ENCODE measurements around the gene TBC1D3B. TPM values are rescaled to one million over a fixed set of nuclear protein-coding genes. Genes with fewer than 3 reads are reported as not detected.
"Not testable (repeated sequence)": the region's sequence is repeated elsewhere in the genome, so short reads cannot be mapped to it uniquely, and the experiment has no call there.

Gene TBC1D3B
- total RNA-seq, 2 experiments from 2014 or later, result 6.8 to 9.5 TPM

- H3K9me3 Mint-ChIP-seq; H3K27ac Mint-ChIP-seq; DNase-seq; CTCF ChIA-PET; H3K4me3 Mint-ChIP-seq; H3K36me3 Mint-ChIP-seq (ENCODE audit: low read depth); POLR2A ChIA-PET: not testable (repeated sequence)
- Mint-ChIP-seq H3K4me1 (peaks cover 29% of the 10 kb centered on the region), H3K27me3 (peaks cover 40% of the 10 kb centered on the region)
Measured at GRCh38 chr17:36194147-36194831, 17.9 kb upstream of the TBC1D3B start.

DNA sequence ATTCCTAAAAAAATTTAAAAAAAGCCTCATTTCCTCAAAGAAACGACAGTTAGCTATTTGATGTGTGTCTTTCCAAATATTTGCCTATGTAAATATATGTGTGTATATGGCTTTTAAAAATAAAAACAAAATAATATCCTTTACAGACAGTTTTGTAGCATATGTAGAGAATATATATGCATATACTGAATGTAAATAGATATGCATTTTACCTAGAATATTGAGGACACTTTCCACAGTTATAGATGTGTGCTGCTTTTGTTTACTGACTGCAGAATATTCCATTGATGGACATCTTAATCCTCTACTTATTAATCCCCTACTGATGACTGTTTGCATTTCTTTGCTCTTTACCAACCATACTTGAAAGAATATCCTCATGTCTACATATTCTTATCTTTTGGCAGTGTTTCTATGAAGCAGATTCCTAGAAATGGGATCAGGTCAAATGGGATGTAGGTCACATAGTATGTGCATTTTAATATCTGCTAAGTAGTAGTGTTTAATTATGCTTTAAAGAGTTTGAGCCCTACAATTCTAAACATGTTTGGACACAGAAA, 16.9 kb upstream of the TBC1D3B start:
- ChIA-PET POLR2A (no interaction called here), CTCF (no interaction called here)

GRCh38 chr17:36190549-36191330, 14.3 kb upstream of the TBC1D3B start:
- Mint-ChIP-seq H3K27me3 (peaks cover 42% of the 10 kb centered on the region), H3K4me1 (peaks cover 27% of the 10 kb centered on the region)
- DNase-seq; H3K4me3 Mint-ChIP-seq; POLR2A ChIA-PET; H3K27ac Mint-ChIP-seq; H3K36me3 Mint-ChIP-seq (ENCODE audit: low read depth); CTCF ChIA-PET; H3K9me3 Mint-ChIP-seq: not testable (repeated sequence)

More for the DNA sequence above, 16.9 kb upstream of the TBC1D3B start:
- no peak overlapping the region for H3K27ac Mint-ChIP-seq
- DNase-seq, result no peak
- peaks cover 29% of the 10 kb centered on the region for H3K4me1 Mint-ChIP-seq
- peaks cover 33% of the 10 kb centered on the region for H3K27me3 Mint-ChIP-seq
- H3K4me3 Mint-ChIP-seq, result no peak overlapping the region
- H3K36me3 Mint-ChIP-seq (ENCODE audit: low read depth), result no peaks in the 10 kb centered on the region
- no peaks in the 10 kb centered on the region for H3K9me3 Mint-ChIP-seq

GRCh38 chr17:36189993-36190392, 13.6 kb upstream of the TBC1D3B start:
- peaks cover 43% of the 10 kb centered on the region for H3K27me3 Mint-ChIP-seq
- H3K4me1 Mint-ChIP-seq, result peaks cover 27% of the 10 kb centered on the region
- DNase-seq; H3K9me3 Mint-ChIP-seq; H3K4me3 Mint-ChIP-seq; POLR2A ChIA-PET; H3K27ac Mint-ChIP-seq; CTCF ChIA-PET; H3K36me3 Mint-ChIP-seq (ENCODE audit: low read depth): not testable (repeated sequence)

GRCh38 chr17:36188891-36189306, 12.5 kb upstream of the TBC1D3B start:
- no peaks in the 10 kb centered on the region for H3K36me3 Mint-ChIP-seq (ENCODE audit: low read depth)
- peaks cover 29% of the 10 kb centered on the region for H3K4me1 Mint-ChIP-seq
- ChIA-PET CTCF (no interaction called here), POLR2A (no interaction called here)
- DNase-seq, result no peak
- no peaks in the 10 kb centered on the region for H3K9me3 Mint-ChIP-seq
- H3K4me3 Mint-ChIP-seq, result no peak overlapping the region
- peaks cover 50% of the 10 kb centered on the region for H3K27me3 Mint-ChIP-seq
- peak overlapping the region; percentile 15 for H3K27ac Mint-ChIP-seq

- DNase-seq; H3K36me3 Mint-ChIP-seq (ENCODE audit: low read depth); POLR2A ChIA-PET; H3K9me3 Mint-ChIP-seq; H3K4me3 Mint-ChIP-seq; CTCF ChIA-PET: not testable (repeated sequence)
- peaks cover 55% of the 10 kb centered on the region for H3K27me3 Mint-ChIP-seq
- peaks cover 29% of the 10 kb centered on the region for H3K4me1 Mint-ChIP-seq
- H3K27ac Mint-ChIP-seq, result peak overlapping the region; percentile 15
Measured at GRCh38 chr17:36187943-36188665, 11.7 kb upstream of the TBC1D3B start.

- POLR2A ChIA-PET; CTCF ChIA-PET; H3K27ac Mint-ChIP-seq; H3K9me3 Mint-ChIP-seq; H3K36me3 Mint-ChIP-seq (ENCODE audit: low read depth); DNase-seq; H3K4me3 Mint-ChIP-seq: not testable (repeated sequence)
- Mint-ChIP-seq H3K4me1 (peaks cover 21% of the 10 kb centered on the region), H3K27me3 (peaks cover 54% of the 10 kb centered on the region)
Measured at GRCh38 chr17:36186810-36187763, 10.7 kb upstream of the TBC1D3B start.

DNA sequence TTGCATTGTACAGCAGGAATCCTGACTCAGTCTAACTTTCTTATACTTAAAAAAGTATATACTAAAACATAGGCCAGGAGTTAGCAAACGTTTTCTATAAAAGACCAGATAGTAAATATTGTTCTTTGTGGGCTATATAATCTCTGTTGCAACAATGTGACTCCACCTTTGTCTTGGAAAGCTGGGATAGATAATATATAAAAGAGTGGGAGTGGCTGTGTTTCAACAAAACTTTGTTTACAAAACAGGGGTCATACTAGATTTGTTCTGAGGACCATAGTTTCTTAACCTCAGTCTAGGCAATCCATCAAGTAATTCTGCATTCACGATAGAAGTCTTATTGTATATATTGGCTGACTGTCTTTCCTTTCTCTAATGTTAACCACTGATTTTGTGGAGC, 9.0 kb upstream of the TBC1D3B start:
- no peak overlapping the region for H3K4me3 Mint-ChIP-seq
- no peak overlapping the region for H3K27ac Mint-ChIP-seq
- no peak for DNase-seq
- ChIA-PET POLR2A (no interaction called here), CTCF (no interaction called here)
- no peaks in the 10 kb centered on the region for H3K36me3 Mint-ChIP-seq (ENCODE audit: low read depth)
- H3K4me1 Mint-ChIP-seq, result peaks cover 18% of the 10 kb centered on the region
- H3K27me3 Mint-ChIP-seq, result peaks cover 60% of the 10 kb centered on the region
- H3K9me3 Mint-ChIP-seq, result no peaks in the 10 kb centered on the region

DNA sequence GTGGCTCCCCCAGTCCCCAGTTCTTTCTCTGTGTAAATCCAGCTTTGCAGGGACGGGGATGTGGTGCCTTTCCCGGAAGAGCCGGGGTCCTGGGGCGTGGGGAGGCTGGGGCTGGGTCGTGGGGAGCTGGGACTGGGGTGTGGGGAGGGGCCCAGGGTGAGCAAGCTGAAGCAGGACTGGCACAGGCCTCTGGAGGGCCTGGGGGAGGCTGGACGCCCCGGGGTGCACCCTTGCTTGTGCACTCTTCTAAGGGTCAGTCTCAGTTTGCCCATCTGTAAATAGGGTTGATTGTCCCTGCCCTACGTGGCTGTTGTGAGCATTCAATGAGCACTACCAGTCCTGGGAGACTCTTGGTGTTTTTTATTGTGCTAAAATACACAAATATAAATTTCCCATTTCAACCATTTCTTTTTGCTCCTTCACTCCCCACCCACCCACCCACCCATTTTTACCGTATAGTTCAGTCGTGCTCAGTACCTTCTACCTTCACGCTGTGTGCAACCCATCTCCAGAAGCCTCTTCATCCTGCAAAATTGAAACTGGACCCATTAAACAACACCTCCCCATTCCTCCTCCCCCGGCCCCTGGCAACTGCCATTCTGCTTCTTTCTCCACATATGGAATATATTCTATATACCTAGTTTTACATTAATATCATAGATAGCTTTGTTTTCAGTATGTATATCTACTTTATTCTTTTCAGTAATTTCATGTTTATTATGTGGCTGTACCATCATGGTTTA, 7.8 kb upstream of the TBC1D3B start:
- no peaks in the 10 kb centered on the region for H3K36me3 Mint-ChIP-seq (ENCODE audit: low read depth)
- CTCF ChIA-PET, result no interaction called here
- peaks cover 58% of the 10 kb centered on the region for H3K27me3 Mint-ChIP-seq
- H3K27ac Mint-ChIP-seq, result no peak overlapping the region
- no peaks in the 10 kb centered on the region for H3K9me3 Mint-ChIP-seq
- peaks cover 14% of the 10 kb centered on the region for H3K4me1 Mint-ChIP-seq
- POLR2A ChIA-PET, result no interaction called here
- DNase-seq, result no peak
- peak overlapping the region; percentile 14 for H3K4me3 Mint-ChIP-seq

DNA sequence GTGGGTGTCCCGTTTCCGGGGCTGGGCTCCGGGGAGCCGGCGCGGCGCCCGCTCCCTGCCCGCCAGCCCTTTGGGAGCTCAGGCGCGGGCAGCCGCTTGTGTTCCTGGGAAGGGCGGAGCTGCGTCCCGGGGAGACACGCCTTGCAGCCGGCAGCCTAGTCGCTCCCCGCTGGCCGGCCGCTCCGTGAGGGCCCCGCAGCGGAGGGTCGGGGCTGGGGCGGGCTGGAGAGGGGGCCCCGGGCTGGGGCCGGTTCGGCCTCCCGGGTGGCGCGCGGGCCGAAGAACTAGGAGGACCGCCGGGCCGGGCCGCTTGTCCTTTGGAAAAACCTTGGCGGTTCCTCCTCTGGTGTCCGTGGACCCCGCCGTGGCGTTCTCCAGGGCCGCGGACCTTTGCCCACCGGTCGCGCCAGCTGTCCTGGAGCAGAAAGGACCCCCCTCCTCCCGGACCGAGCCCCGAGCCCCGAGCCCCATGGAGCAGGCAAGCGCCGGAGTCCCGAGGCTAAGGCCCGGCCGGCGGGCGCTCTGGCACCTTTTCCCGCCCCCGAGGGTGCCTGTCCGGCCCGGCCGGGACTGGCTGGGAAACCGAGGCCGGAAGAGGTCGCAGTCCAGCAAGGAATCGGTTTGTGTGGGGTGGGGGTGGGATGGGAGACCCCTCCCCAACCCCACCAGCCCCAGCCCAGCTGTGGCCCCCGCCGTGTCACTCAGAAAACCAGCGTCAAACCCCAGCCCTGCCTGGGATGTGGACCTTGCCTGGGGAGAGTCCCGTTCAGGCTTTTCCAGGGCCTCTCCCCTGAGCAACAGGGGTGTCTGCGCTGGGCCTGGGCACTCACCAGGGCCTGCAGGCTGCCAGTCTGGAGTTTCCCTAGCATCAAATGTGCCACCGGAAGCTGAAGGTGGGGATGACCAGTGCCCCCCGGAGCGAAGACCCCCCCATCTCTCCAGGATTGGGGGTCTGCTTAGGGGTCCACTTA, 6.8 kb upstream of the TBC1D3B start:
- Mint-ChIP-seq H3K27me3 (peaks cover 58% of the 10 kb centered on the region), H3K27ac (no peak overlapping the region), H3K4me3 (peak overlapping the region; percentile 13), H3K36me3 (ENCODE audit: low read depth) (no peaks in the 10 kb centered on the region), H3K4me1 (peaks cover 6% of the 10 kb centered on the region), H3K9me3 (no peaks in the 10 kb centered on the region)
- no peak for DNase-seq
- POLR2A ChIA-PET, result no interaction called here
- CTCF ChIA-PET, result no interaction called here

- Mint-ChIP-seq H3K27ac (no peak overlapping the region), H3K27me3 (peaks cover 52% of the 10 kb centered on the region), H3K36me3 (ENCODE audit: low read depth) (no peaks in the 10 kb centered on the region), H3K4me3 (no peak overlapping the region), H3K4me1 (peaks cover 1% of the 10 kb centered on the region), H3K9me3 (no peaks in the 10 kb centered on the region)
- POLR2A ChIA-PET, result no interaction called here
- no peak for DNase-seq
- CTCF ChIA-PET, result no interaction called here
Measured at GRCh38 chr17:36182176-36183000, 6.0 kb upstream of the TBC1D3B start.

All from activated CD4-positive, alpha-beta memory T cell treated with anti-CD3 and anti-CD28 coated beads, Interleukin-2, amount 10 ng/mL, durations not matched to agents 7 days and 5 days (primary cell).